Gastroesophageal sphincter (tissue), 4 donors: ENCODE data around the gene TENM3. TPM values are rescaled to one million over a fixed set of nuclear protein-coding genes. Genes with fewer than 3 reads are reported as not detected.

Experiments
- ATAC-seq: fragments of 150-250 bp; one replicate; pipeline ENCODE4 v1.9.1; 2016; ENCODE audit warnings: mild to moderate bottlenecking, moderate library complexity
- H3K27ac ChIP-seq, 4 donors: fragments of 200-600 bp; sonication (generic) in 3 of 4; 1 replicate in 3 of 4; 2 replicates in 1 of 4; pipeline ENCODE4 v1.5.1; 2016 to 2019
- H3K27me3 ChIP-seq: fragments of 200-600 bp; sonication (generic); one replicate; pipeline ENCODE4 v1.5.1; 2019
- H3K36me3 ChIP-seq, 2 donors: fragments of 200-600 bp; sonication (generic); one replicate each; pipeline ENCODE4 v1.5.1; 2019; ENCODE audit warnings: control low read depth in 1 of 2
- H3K4me1 ChIP-seq, 3 donors: fragments of 200-600 bp; sonication (generic); 1 replicate in 2 of 3; 2 replicates in 1 of 3; pipeline ENCODE4 v1.5.1; 2016 to 2019; ENCODE audit warnings: control low read depth in 2 of 3
- H3K4me3 ChIP-seq, 2 donors: fragments of 200-600 bp; sonication (generic); one replicate each; pipeline ENCODE4 v1.5.1; 2019; ENCODE audit warnings: mild to moderate bottlenecking in 1 of 2, moderate library complexity in 1 of 2
- H3K9me3 ChIP-seq, 3 donors: fragments of 200-600 bp; sonication (generic); one replicate each; pipeline ENCODE4 v1.5.1; 2017 to 2019; ENCODE audit warnings: control low read depth in 2 of 3
- CTCF ChIP-seq, 4 experiments: fragments of 200-600 bp in 2 of 4; fragments of 450-650 bp in 2 of 4; sonication (generic) in 1 of 4; IDR thresholded peaks; one replicate each; pipeline ENCODE4 v1.5.1; 2017 to 2019; ENCODE audit warnings: antibody characterized with exemption in 4 of 4, mild to moderate bottlenecking in 2 of 4, moderate library complexity in 2 of 4
- EP300 ChIP-seq: sonication (generic); formaldehyde crosslinking; IDR thresholded peaks from one replicate; pipeline ENCODE4 v1.6.1; 2017; ENCODE audit warnings: antibody characterized with exemption, mild to moderate bottlenecking
- POLR2A ChIP-seq, 2 donors: fragments of 450-650 bp; IDR thresholded peaks; one replicate each; pipeline ENCODE4 v1.6.1; 2017; ENCODE audit warnings: antibody characterized with exemption in 2 of 2, mild to moderate bottlenecking in 2 of 2, moderate library complexity in 1 of 2
- POLR2AphosphoS5 ChIP-seq: sonication (generic); formaldehyde crosslinking; IDR thresholded peaks from one replicate; pipeline ENCODE4 v1.6.1; 2017; ENCODE audit warnings: antibody characterized with exemption
- WGBS, 2 donors: methylation state at CpG; one replicate each; pipeline ENCODE4 v1.1.5; 2018; ENCODE audit warnings: low coverage in 1 of 2; 5-methylcytosine and 5-hydroxymethylcytosine counted together
- total RNA-seq, 4 donors: library from RNA; depleted of rRNA; stranded (reverse); fragments of >200 nt; gene quantifications; one replicate each; pipeline ENCODE4 v1.1.0, GENCODE V29; 2016

TENM3 gene
- total RNA-seq, 4 donors from 2014 or later, result 8.2 to 39.9 (median 15.8) TPM

GRCh38 chr4:182219411-182220056 lies 23.7 kb upstream of the TENM3 start:
- no peak for ATAC-seq
- WGBS, 2 donors, result 93 to 94% methylated on average over 3 to 6 of the region's 6 CpGs
- H3K27me3 ChIP-seq, result no peaks in the 10 kb centered on the region
- H3K36me3 ChIP-seq, result no peaks in the 10 kb centered on the region
- no peak overlapping the region for H3K4me3 ChIP-seq
- H3K9me3 ChIP-seq, result no peaks in the 10 kb centered on the region
- TF ChIP-seq POLR2AphosphoS5 (no peak), POLR2A (IDR thresholded peaks at IDR 0.05) (no peak), EP300 (no peak), CTCF (IDR thresholded peaks at IDR 0.05) (no peak)
- no peak overlapping the region for H3K27ac ChIP-seq
- H3K4me1 ChIP-seq, result no peaks in the 10 kb centered on the region

- WGBS, 2 donors, result 75 to 90% methylated on average over 5 of the region's 5 CpGs
- no peak overlapping the region for H3K27ac ChIP-seq
- no peaks in the 10 kb centered on the region for H3K36me3 ChIP-seq
- TF ChIP-seq POLR2AphosphoS5 (no peak), CTCF (IDR thresholded peaks at IDR 0.05) (no peak), POLR2A (IDR thresholded peaks at IDR 0.05) (no peak), EP300 (no peak)
- no peaks in the 10 kb centered on the region for H3K27me3 ChIP-seq
- no peak for ATAC-seq
- no peak overlapping the region for H3K4me3 ChIP-seq
- H3K4me1 ChIP-seq, result no peaks in the 10 kb centered on the region
- no peaks in the 10 kb centered on the region for H3K9me3 ChIP-seq
Observed at GRCh38 chr4:182221987-182222386, 21.2 kb upstream of the TENM3 start.

- 80% methylated on average over 1 of the region's 2 CpGs; no CpG with 5 or more reads in 1 of the 2 donors for WGBS, 2 donors
- H3K4me3 ChIP-seq, result no peak overlapping the region
- no peaks in the 10 kb centered on the region for H3K27me3 ChIP-seq
- ATAC-seq, result no peak
- H3K27ac ChIP-seq, result no peak overlapping the region
- H3K4me1 ChIP-seq, result no peaks in the 10 kb centered on the region
- H3K9me3 ChIP-seq, result no peaks in the 10 kb centered on the region
- no peaks in the 10 kb centered on the region for H3K36me3 ChIP-seq
- TF ChIP-seq CTCF (IDR thresholded peaks at IDR 0.05), result no peak
- TF ChIP-seq POLR2AphosphoS5, result no peak
- TF ChIP-seq POLR2A (IDR thresholded peaks at IDR 0.05), result no peak
- no peak for TF ChIP-seq EP300
Observed at GRCh38 chr4:182222766-182223165, 20.4 kb upstream of the TENM3 start.

- no peak for ATAC-seq
- TF ChIP-seq POLR2AphosphoS5, result no peak
Observed at GRCh38 chr4:182223708-182224107, 19.5 kb upstream of the TENM3 start.

GRCh38 chr4:182224192-182224850 lies 18.9 kb upstream of the TENM3 start:
- no peak for TF ChIP-seq POLR2A (IDR thresholded peaks at IDR 0.05)
- no peak for TF ChIP-seq EP300
- 82 to 92% methylated on average over 6 to 9 of the region's 9 CpGs for WGBS, 2 donors
- Histone ChIP-seq H3K27ac (no peak overlapping the region), H3K27me3 (no peaks in the 10 kb centered on the region), H3K9me3 (no peaks in the 10 kb centered on the region), H3K36me3 (no peaks in the 10 kb centered on the region), H3K4me3 (no peak overlapping the region), H3K4me1 (no peaks in the 10 kb centered on the region)
- ATAC-seq, result no peak

More at GRCh38 chr4:182223708-182224107, 19.5 kb upstream of the TENM3 start:
- no peaks in the 10 kb centered on the region for H3K36me3 ChIP-seq
- H3K9me3 ChIP-seq, result no peaks in the 10 kb centered on the region
- 82 to 93% methylated on average over 4 of the region's 4 CpGs for WGBS, 2 donors
- no peaks in the 10 kb centered on the region for H3K4me1 ChIP-seq
- H3K4me3 ChIP-seq, result no peak overlapping the region
- H3K27ac ChIP-seq, result no peak overlapping the region
- H3K27me3 ChIP-seq, result no peaks in the 10 kb centered on the region

- no peak for ATAC-seq
- Histone ChIP-seq H3K27me3 (no peaks in the 10 kb centered on the region), H3K4me3 (no peak overlapping the region), H3K9me3 (no peaks in the 10 kb centered on the region), H3K27ac (no peak overlapping the region), H3K36me3 (no peaks in the 10 kb centered on the region), H3K4me1 (no peaks in the 10 kb centered on the region)
- WGBS, 2 donors, result 91 to 100% methylated on average over 2 to 9 of the region's 9 CpGs
- TF ChIP-seq POLR2AphosphoS5, result no peak
- no peak for TF ChIP-seq EP300
- TF ChIP-seq CTCF (IDR thresholded peaks at IDR 0.05), result no peak
- no peak for TF ChIP-seq POLR2A (IDR thresholded peaks at IDR 0.05)
Observed at GRCh38 chr4:182225257-182225852, 17.8 kb upstream of the TENM3 start.
